ENCODE results near the gene DLG4.
"Not testable (repeated sequence)": the region's sequence is repeated elsewhere in the genome, so short reads cannot be mapped to it uniquely, and the experiment has no call there.

Gene DLG4

GRCh38 chr17:7211491-7212273 is 8.0 kb downstream of the DLG4 start:
- DNase-seq: no peak

- no peak for DNase-seq
Observed at GRCh38 chr17:7208754-7209460, 10.7 kb downstream of the DLG4 start.

GRCh38 chr17:7208027-7208571 is 11.5 kb downstream of the DLG4 start:
- DNase-seq: no peak

DNA sequence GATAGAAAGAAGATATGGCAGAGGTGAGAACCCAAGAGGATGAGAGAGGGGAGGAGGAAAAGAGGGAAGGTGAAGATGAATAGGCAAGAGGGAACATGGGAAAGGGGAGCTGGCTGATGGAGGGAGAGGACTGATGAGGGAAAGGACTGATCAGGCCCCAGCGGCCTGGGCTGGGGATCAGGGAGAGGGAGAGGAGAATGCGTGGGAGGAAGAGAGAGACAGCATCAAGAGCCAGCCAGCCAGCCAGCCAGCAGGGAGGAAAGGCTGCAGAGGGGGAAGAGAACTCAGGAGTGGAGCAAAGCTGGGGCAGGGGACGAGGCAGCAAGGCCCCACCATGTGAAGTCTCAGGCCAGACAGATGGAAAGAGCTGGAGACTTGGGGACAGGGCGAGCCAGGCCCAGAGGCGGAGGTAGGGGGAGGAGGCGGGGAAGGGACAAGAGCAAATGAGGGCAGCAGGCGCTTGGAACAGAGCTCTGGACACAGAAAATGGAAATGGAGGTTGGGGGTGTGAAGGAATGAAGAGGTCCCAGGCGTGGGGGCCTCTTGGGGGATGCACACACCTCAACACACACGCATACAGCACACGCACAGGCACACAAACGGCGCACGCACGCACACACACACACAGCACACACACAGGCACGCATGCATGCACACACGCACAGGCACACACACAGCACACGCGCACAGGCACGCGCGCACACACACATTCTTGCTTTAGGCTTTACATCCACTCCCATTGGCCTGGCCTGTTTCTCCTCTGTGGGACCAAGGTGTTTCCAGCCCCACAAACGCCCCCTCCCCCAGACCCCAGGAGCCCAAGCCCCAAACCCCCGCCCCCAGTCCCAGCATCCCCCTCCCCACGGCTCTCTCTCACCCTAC is 12.3 kb downstream of the DLG4 start:
- DNase-seq: no peak

DNA sequence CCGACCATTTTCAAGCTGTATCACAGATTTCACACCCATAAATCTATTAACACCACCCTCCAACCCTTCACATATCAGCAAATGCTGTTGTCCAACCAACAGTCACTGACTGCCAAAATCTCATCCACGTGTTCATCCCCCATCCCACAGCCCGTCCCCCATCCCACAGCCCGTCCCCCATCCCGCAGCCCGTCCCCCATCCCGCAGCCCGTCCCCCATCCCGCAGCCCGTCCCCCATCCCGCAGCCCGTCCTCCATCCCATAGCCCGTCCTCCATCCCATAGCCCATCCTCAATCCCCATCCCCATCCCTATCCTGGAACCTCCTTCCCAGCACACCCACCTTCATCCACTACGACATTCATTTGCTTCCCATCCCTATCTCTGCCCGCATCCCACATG is 14.1 kb downstream of the DLG4 start:
- no peak for DNase-seq

GRCh38 chr17:7204828-7205461 is 14.7 kb downstream of the DLG4 start:
- peak; percentile 97 for DNase-seq

- no peak for DNase-seq
Observed at GRCh38 chr17:7204336-7204735, 15.3 kb downstream of the DLG4 start.

DNA sequence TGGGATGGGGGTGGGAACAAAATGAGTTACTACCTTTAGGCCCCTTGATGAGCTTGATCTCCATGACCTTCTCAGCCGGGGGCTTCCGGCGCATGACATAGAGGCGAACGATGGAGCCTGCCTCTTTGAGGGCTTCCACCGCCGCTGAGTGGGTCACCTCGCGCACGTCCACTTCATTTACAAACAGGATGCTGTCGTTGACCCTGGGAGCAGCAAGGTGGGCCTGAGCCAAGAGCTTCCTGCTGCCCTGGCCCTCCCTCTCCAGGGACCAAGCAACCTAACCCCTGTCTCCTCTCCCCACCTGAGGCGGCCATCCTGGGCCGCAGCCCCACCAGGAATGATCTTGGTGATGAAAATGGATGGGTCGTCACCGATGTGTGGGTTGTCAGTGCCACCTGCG is 16.2 kb downstream of the DLG4 start:
- DNase-seq: no peak

DNA sequence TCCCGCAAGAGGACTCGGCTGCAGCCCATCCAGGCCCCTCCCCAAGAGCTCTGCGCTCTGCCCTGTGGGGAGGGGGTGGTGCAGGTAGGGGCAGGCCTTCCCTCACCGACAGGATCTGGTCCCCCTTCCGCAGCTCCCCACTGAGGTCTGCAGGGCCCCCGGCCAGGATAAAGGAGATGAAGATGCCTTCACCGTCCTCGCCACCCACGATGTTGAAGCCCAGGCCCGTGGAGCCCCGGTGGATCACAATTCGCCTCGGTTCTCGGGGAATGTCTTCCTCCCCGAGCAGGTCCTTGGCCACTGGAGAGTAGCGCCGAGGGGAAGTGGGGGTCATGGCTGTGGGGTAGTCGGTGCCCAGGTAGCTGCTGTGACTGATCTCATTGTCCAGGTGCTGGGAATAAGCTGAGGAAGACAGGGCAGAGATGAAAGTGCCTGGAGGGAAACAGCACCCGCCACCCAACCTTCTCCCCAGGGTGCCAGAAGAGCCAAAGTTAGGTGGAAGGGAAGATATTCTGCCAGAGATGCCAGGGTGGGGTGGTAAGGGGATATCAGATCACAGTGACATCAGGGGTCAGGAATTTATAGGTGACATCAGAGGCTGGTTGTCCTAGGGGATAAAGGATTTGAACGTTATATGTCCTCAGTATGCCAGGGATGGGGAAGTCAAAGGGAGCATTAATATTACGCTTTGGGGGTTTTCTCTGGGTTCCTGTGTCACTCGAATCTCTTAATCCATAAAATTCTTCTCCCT is 22.8 kb downstream of the DLG4 start:
- no peak for DNase-seq

- DNase-seq: no peak
Observed at GRCh38 chr17:7195971-7196370, 23.7 kb downstream of the DLG4 start.

GRCh38 chr17:7192271-7192937 is 27.2 kb downstream of the DLG4 start:
- no peak for DNase-seq

DNA sequence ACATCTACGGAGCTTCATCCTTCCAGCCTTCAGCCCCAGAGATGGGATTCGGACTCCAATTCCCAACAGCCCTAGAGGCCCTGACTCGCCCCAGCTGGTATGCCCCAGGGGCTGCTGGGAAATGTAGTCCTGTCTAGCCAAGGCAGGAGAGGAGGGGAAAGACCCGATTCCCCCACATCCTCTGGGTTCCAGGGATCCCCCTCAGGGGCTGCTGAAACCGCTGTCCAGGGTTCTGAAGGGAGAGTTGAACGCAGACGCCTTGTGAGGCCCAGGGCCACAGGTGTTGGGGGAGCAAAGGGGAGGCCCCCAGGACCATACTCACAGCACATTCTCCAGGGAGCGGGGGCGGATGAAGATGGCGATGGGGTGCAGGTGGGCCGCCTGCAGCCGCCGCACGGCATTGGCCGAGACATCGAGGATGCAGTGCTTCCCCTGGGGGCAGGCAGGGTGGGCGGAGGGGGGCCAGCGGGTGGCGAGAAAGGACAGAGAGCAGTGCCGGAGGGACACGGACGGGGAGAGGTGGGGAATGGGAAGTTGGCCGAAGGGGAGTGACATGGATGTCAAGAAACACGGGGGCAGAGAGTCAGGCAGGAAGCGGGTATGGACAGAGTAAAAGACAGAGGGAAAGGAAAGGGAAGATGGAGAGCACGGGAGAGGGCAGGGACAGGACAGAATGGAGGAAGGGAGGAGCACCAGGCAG is 27.9 kb downstream of the DLG4 start:
- no peak for DNase-seq

GRCh38 chr17:7191069-7191468 is 28.6 kb downstream of the DLG4 start:
- DNase-seq: no peak

GRCh38 chr17:7190276-7190917 is 29.2 kb downstream of the DLG4 start:
- no peak for DNase-seq

DNA sequence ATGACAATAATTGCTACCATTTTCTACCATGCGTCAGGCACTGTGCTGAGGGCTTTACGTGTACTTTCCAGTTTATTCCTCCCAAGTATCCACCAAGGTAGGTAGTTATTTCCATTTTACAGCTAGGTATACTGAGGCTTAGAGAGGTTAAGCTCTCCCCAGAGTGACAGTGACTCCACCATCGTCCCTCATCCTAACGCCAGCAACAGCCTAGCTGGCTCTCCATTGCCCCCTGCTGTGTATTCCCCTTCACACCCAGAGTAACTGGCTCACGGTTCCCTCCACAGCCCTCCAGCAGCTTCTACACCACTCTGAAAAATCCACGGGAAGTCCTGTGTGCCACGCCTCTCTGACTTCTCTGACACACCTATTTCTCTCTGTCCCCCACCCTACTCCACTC is 33.4 kb downstream of the DLG4 start:
- no peak for DNase-seq

DNA sequence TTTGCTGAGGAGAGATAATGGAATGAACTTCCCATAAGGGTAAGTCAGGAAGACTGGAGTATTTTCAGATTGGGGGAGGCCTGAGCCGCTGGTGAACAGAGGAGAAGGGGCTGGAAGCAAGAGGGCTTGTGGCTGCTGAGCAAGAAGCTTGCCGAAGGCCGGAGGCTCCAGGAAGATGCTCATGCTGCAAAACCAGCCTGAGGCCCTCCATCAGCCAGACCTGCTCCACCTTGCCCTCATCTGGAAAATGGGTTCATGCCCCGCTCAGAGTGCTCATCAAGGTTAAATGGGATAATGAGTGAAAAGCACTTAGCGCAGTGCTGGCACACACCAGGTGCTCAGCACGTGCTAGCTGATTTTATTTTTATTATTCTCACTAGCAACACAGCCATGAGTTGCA is 35.0 kb downstream of the DLG4 start:
- DNase-seq: no peak

DNA sequence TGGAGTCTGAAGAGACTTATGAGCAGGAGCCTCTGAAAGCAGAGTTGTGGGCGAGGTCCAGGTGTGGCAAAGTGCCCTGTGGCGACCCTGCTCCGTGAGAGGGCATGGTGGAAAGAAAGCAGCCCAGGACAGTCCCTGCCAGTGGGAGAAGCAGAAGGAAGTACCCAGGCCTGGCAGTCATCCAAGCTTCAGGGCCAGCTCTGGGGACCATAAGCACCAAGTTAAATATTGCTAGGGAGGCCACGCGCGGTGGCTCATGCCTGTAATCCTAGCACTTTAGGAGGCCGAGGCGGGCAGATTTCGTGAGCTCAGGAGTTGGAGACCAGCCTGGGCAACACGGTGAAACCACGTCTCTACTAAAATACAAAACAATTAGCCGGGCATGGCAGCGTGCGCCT is 35.5 kb downstream of the DLG4 start:
- DNase-seq: peak; percentile 33

DNA sequence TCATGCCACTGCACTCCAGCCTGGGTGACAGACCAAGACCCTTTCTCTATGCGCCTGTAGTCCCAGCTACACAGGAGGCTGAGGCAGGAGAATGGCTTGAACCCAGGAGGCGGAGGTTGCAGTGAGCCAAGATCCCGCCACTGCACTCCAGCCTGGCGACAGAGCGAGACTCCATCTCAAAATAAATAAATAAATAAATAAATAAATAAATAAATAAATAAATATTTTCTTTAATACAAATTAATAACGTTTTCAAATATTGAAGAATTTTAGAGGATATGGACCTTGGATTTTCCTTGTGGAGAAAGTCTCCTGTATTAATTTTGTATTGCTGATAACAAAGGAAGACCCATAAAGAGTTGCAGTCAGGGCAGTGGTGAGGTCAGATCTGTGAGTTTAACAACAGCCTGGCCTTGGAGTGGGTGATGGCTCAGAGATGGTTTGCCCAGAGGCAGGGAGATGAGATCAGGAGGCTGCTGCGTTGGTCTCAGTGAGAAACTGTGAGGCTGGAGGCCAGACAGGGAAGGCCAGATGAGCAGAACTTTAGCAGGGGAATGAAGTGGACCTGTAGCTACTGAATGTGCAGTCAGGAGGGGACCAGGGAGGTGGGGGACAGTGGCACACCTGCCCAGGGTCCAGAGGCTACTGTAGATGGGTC is 36.1 kb downstream of the DLG4 start:
- no peak for DNase-seq

DNA sequence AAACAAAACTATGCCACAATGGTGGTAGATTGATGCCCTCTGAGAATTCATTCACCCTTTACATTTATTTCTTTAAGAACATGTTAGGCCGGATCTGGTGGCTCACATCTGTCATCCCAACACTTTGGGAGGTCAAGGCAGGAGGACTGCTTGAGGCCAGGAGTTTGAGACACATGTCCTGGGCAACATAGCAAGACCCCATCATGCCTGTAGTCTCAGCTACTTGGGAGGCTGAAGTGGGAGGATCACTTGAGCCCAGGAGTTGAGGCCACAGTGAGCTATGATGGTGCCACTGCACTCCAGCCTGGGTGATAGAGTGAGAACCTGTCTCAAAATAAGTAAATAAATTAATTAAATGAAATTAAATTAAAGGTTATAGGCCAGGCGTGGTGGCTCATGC is 37.5 kb downstream of the DLG4 start:
- not testable (repeated sequence) for DNase-seq
